ENCODE results near the gene RASAL1. TPM values are rescaled to one million over a fixed set of nuclear protein-coding genes. Genes with fewer than 3 reads are reported as not detected.

The RASAL1 gene
- total RNA-seq, 1 experiment from 2014 or later: 29.3 TPM

DNA sequence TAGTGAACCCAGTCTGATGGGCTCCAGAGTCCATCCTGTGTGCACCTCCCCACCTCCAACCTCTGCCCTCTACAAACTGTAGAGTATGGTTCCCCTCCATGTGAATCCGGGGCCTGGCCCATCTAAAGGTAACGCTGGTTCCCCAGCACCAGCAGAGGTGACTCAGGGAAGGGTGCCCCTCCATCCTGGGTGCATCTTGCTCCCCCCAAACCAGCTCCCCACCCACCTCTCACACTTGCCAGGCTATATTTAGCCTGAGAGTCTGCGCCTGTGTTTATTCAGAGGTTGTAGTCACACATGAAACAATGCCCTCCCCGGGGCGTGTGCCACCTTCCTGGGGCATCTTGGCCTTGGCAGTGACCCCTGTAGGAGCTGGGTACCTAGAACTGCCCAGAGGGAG lies 26.2 kb downstream of the RASAL1 start:
- in situ Hi-C loops (cut with HindIII; ENCODE audit: low pct_unique_long_range_greater_than_20kb, low sequenced_read_pairs): no loop called here
- no peak for DNase-seq (ENCODE audit: low read depth)

DNA sequence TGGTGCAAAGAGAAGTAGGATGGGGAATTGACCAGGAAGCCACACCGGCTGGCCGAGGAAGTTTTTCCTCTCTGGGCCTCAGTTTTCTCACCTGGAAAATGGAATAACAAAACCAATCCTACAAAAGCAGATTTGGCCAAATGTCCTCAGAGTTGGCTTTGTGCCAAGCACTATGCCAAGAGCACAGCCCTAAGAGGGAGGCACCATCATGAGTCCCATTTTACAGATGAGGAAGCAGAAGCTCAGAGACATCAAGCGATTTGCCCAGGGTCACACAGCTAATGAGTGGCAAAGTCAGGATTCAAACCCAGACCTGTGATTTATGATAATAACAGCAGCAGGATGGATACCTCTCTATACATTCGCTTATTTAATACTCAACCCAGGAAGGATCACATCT lies 27.3 kb downstream of the RASAL1 start:
- DNase-seq (ENCODE audit: low read depth): no peak
- in situ Hi-C loops (cut with HindIII; ENCODE audit: low pct_unique_long_range_greater_than_20kb, low sequenced_read_pairs): no loop called here

DNA sequence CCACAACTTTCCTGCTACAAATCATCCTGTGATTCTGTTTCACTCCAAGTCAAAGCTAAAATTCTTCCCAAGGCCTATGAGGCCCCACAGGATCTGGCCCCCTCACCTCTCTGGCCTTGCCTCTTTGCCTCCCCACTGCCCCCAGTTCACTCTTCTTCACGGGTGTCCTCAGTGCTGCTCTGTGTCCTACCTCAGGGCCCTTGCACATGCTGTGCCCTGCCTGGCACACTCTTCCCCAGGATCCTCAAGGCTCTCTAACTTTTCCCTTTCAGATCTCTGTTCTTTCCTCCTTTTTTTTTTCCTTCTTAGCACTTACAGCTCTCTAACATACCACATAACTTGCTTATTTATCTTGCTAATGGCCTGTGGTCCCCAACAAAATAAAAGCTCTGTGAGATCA lies 29.2 kb downstream of the RASAL1 start:
- no peak for DNase-seq (ENCODE audit: low read depth)
- in situ Hi-C loops (cut with HindIII; ENCODE audit: low pct_unique_long_range_greater_than_20kb, low sequenced_read_pairs): no loop called here

DNA sequence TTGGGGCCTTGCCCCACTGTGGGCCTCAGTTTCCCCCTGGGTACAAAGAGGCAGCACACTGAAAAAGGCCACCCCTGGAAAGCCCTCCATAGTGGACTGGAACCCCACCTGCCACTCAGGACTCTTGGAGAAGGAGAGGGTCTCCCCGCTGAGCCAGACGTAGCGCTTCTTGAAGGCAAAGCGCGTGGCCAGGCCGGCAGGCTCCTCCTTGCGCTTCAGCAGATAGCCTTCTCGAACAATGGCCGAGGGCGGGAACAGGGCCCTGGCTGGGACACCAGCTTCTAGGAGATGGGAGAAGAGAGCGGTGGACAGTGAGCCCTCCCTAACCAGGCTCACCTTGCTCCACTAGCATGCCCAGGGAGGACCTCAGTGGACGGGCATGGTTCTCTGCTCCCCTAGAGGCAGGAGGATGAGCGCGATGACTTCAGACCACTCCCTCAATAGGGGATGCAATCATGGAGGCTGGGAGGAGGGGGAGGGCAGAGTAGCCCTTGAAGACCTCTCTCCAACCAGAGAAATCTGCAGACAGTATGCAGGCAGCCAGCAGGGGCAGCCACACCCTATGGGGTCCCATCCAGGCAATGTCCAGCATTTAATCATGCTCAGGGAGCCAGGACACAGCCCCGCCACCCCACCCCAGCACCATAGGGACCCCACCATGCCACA lies 29.8 kb downstream of the RASAL1 start:
- no peak for DNase-seq (ENCODE audit: low read depth)
- in situ Hi-C loops (cut with HindIII; ENCODE audit: low pct_unique_long_range_greater_than_20kb, low sequenced_read_pairs): no loop called here

DNA sequence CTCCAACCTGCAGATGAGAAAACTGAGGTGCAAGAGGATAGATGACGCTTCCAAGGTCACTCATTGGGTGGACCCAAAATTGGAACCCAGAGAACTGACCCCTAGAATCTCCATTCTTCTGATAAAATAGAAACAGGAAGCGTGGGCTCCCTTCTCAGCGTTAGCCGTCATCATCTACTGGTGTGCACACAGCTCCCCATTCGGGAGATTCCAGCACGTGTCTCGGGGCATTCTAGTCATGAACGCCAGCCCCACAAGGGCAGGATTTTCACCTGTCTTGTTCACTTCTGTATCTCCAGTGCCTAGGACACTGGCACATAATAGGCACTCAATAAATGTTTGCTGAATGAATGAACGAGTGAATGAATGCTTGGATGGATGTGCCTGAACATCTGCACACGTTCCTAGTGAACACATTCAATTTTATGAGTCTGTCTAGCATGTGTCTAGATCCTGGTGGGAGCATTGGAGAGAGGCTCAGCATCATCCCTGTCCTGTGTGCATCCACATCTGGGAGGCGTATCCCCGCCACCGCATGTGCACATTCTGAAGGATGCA lies 30.5 kb downstream of the RASAL1 start:
- no peak for DNase-seq (ENCODE audit: low read depth)
- in situ Hi-C loops (cut with HindIII; ENCODE audit: low pct_unique_long_range_greater_than_20kb, low sequenced_read_pairs): no loop called here

DNA sequence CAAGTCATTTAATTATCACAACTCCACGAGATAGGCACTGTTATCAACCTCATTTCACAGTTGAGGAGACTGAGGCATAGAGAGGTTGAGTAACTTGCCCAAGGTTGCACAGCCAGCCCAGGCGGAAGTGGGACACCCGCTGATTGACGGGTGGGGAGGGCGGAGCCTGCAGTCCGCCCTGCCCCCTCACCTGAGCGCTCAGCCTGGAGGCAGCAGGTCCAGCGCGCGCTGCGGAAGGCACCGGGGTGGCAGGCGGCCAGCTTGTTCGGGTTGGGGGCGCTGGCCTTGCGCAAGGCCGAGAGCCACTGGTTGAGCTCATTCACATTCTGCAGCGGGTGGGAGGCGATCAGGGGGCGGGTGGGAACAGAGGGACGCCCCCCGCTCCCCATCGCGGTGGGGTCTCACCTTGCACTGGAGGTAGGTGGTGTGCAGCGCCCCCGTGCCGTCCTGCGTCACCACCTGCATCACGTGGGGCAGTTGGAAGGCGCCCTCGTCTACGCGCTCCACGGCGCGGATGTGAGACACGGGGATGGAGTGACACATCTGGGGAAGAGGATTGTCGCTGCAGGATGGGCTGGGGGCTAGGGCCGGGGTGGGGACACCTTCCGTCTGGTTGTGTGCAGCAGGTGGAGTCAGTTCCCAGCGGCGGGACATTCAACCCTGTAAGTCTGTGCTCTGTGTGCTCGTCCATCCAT lies 31.7 kb downstream of the RASAL1 start:
- DNase-seq (ENCODE audit: low read depth): no peak
- in situ Hi-C loops (cut with HindIII; ENCODE audit: low pct_unique_long_range_greater_than_20kb, low sequenced_read_pairs): no loop called here

DNA sequence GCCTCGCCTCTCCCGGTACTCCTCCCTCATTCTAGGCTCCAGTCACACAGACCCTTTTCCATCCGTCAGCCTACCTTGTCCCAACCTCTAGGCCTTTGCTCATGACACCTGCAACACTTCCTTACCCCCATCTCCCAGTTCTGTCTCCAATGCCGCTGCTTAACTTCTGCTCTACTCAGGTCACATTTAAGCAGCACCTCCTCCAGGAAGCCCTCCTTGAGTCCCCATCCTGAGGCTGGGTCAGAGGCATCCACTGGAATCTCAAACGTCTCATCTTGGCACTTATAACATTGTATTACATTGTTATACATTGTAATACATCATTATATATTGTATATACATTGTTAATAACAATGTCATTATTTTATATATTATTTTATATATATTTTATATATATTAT lies 32.8 kb downstream of the RASAL1 start:
- DNase-seq (ENCODE audit: low read depth): no peak
- in situ Hi-C loops (cut with HindIII; ENCODE audit: low pct_unique_long_range_greater_than_20kb, low sequenced_read_pairs): no loop called here

GRCh38 chr12:113101751-113102150 lies 33.8 kb downstream of the RASAL1 start:
- in situ Hi-C loops (cut with HindIII; ENCODE audit: low pct_unique_long_range_greater_than_20kb, low sequenced_read_pairs): no loop called here
- no peak for DNase-seq (ENCODE audit: low read depth)

GRCh38 chr12:113099764-113100163 lies 35.8 kb downstream of the RASAL1 start:
- in situ Hi-C loops (cut with HindIII; ENCODE audit: low pct_unique_long_range_greater_than_20kb, low sequenced_read_pairs): no loop called here
- DNase-seq (ENCODE audit: low read depth): no peak

GRCh38 chr12:113099364-113099763 lies 36.2 kb downstream of the RASAL1 start:
- no peak for DNase-seq (ENCODE audit: low read depth)
- in situ Hi-C loops (cut with HindIII; ENCODE audit: low pct_unique_long_range_greater_than_20kb, low sequenced_read_pairs): no loop called here

- peak; percentile 81 for DNase-seq (ENCODE audit: low read depth)
- in situ Hi-C loops (cut with HindIII; ENCODE audit: low pct_unique_long_range_greater_than_20kb, low sequenced_read_pairs): no loop called here
Measured at GRCh38 chr12:113098441-113099028, 37.0 kb downstream of the RASAL1 start.

GRCh38 chr12:113097716-113098440 lies 37.7 kb downstream of the RASAL1 start:
- DNase-seq (ENCODE audit: low read depth): no peak
- in situ Hi-C loops (cut with HindIII; ENCODE audit: low pct_unique_long_range_greater_than_20kb, low sequenced_read_pairs): no loop called here

- in situ Hi-C loops (cut with HindIII; ENCODE audit: low pct_unique_long_range_greater_than_20kb, low sequenced_read_pairs): no loop called here
- no peak for DNase-seq (ENCODE audit: low read depth)
Measured at GRCh38 chr12:113096675-113097461, 38.7 kb downstream of the RASAL1 start.

- in situ Hi-C loops (cut with HindIII; ENCODE audit: low pct_unique_long_range_greater_than_20kb, low sequenced_read_pairs): no loop called here
- no peak for DNase-seq (ENCODE audit: low read depth)
Measured at GRCh38 chr12:113095405-113095804, 40.2 kb downstream of the RASAL1 start.

DNA sequence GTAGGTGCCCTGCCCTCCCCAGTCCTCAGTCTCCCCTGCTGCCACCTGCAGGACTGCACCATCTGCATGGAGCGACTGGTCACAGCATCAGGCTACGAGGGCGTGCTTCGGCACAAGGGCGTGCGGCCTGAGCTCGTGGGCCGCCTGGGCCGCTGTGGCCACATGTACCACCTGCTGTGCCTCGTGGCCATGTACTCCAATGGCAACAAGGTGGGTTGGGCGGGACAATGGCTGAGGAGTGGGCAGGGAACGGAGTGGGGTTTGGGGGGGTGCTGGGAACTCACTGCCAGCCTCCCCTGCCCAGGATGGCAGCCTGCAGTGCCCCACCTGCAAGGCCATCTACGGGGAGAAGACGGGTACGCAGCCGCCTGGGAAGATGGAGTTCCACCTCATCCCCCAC lies 40.8 kb downstream of the RASAL1 start:
- DNase-seq (ENCODE audit: low read depth): no peak
- in situ Hi-C loops (cut with HindIII; ENCODE audit: low pct_unique_long_range_greater_than_20kb, low sequenced_read_pairs): no loop called here

GRCh38 chr12:113093409-113094101 lies 42.0 kb downstream of the RASAL1 start:
- no peak for DNase-seq (ENCODE audit: low read depth)
- in situ Hi-C loops (cut with HindIII; ENCODE audit: low pct_unique_long_range_greater_than_20kb, low sequenced_read_pairs): no loop called here

DNA sequence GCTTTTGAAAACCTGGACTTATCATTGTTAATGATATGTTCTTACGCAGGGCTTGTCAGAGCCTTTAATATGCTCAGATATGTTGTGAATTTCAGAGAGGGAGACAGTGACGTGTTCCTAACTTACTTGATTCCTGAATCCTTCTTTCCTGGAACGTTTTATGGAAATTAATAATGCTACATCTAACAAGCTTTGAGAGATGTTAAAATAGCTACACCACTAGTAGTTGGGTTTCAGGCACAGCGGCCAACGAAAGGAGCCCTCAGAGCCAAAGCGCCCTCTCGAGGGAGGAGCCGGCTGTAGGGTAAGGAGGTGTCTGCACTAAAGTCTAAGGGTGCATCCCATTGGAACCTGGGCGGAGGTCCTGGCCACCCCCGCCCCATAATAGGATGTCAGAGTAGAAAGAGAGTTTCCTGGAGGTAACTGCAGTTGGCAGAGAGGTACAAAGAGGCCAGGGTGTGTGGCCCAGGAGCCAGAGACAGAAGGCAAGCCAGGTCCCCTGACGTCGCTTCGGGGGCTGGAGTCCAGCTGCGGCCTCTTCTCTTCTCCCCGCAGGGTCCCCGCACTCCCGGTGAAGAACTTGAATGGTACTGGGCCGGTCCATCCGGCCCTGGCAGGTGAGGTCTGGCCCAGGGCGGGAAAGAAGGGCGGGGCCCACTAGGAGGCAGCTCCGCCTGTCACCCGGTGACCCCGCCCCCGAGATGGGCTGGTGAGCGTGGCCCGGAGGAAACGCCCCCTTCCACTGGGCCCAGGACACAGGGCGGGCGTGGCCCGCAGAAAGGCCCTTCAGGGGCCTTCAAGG lies 42.8 kb downstream of the RASAL1 start:
- DNase-seq (ENCODE audit: low read depth): peak; percentile 23
- in situ Hi-C loops (cut with HindIII; ENCODE audit: low pct_unique_long_range_greater_than_20kb, low sequenced_read_pairs): no loop called here

Data from Caki2 (cell line).